DLD1 (cell line): ENCODE measurements around the gene ARL8A.
"Not testable (repeated sequence)": the region's sequence is repeated elsewhere in the genome, so short reads cannot be mapped to it uniquely, and the experiment has no call there.

Experiments used
- in situ Hi-C: cut with HindIII; loops from 2 replicates; pipeline ENCODE4 v1.10.0; 2017; ENCODE audit warnings: low sequenced_read_pairs

Gene ARL8A

GRCh38 chr1:202159534-202160371, 15.2 kb upstream of the ARL8A start:
- in situ Hi-C loops: no loop called here

- in situ Hi-C loops: no loop called here
These were observed 14.4 kb upstream of the ARL8A start for GRCh38 chr1:202158810-202159533.

GRCh38 chr1:202157945-202158344, 13.4 kb upstream of the ARL8A start:
- in situ Hi-C loops: no loop called here

GRCh38 chr1:202156590-202156989, 12.1 kb upstream of the ARL8A start:
- in situ Hi-C loops: no loop called here

- in situ Hi-C loops: no loop called here
These were observed 11.0 kb upstream of the ARL8A start for GRCh38 chr1:202155478-202156021.

- in situ Hi-C loops: no loop called here
These were observed 10.4 kb upstream of the ARL8A start for GRCh38 chr1:202154766-202155477.

- in situ Hi-C loops: no loop called here
These were observed 9.7 kb upstream of the ARL8A start for GRCh38 chr1:202154148-202154765.

GRCh38 chr1:202153284-202153683, 8.7 kb upstream of the ARL8A start:
- in situ Hi-C loops: no loop called here

- in situ Hi-C loops: no loop called here
These were observed 7.9 kb upstream of the ARL8A start for GRCh38 chr1:202152399-202152798.

- in situ Hi-C loops: no loop called here
These were observed 6.5 kb upstream of the ARL8A start for GRCh38 chr1:202151045-202151444.

GRCh38 chr1:202150602-202151001, 6.1 kb upstream of the ARL8A start:
- in situ Hi-C loops: no loop called here

GRCh38 chr1:202150187-202150586, 5.7 kb upstream of the ARL8A start:
- in situ Hi-C loops: no loop called here

GRCh38 chr1:202149566-202149965, 5.0 kb upstream of the ARL8A start:
- in situ Hi-C loops: no loop called here

- in situ Hi-C loops: no loop called here
These were observed 3.9 kb upstream of the ARL8A start for GRCh38 chr1:202148391-202148790.

- in situ Hi-C loops: no loop called here
These were observed 2.5 kb upstream of the ARL8A start for GRCh38 chr1:202146993-202147392.

- in situ Hi-C loops: no loop called here
These were observed 1.7 kb upstream of the ARL8A start for GRCh38 chr1:202146279-202146678.

GRCh38 chr1:202145744-202146140, 1.2 kb upstream of the ARL8A start:
- in situ Hi-C loops: not testable (repeated sequence)

GRCh38 chr1:202145068-202145743, 669 bp upstream of the ARL8A start:
- in situ Hi-C loops: no loop called here

GRCh38 chr1:202143768-202144401, 652 bp downstream of the ARL8A start:
- in situ Hi-C loops: no loop called here
